CD4-positive, CD25-positive, alpha-beta regulatory T cell (primary cell): ENCODE results near the gene DBI. TPM values are rescaled to one million over a fixed set of nuclear protein-coding genes. Genes with fewer than 3 reads are reported as not detected.

ENCODE experiments used
- ATAC-seq, 2 donors: fragments of 150-1000 bp; cut with Tn5 transposase; one replicate each; pipeline ENCODE4 v1.10.0; 2021; ENCODE audit warnings: low read depth in 2 of 2, moderate number of reproducible peaks in 2 of 2, moderate library complexity in 1 of 2
- DNase-seq, 3 donors: peaks; one replicate each; pipeline versions ENCODE4 v3.0.0 to v3.0.0-alpha.2; 2012 to 2022; ENCODE audit warnings: mixed read lengths in 1 of 3
- H3K27ac ChIP-seq: one replicate; pipeline ENCODE4 v1.7.0; 2013; ENCODE audit warnings: mild to moderate bottlenecking, low read length; ENCODE audit not compliant: insufficient read depth, poor library complexity, severe bottlenecking
- H3K27me3 ChIP-seq: one replicate; pipeline ENCODE4 v1.7.0; 2013; ENCODE audit warnings: low read length; ENCODE audit not compliant: control insufficient read depth, insufficient read depth
- H3K36me3 ChIP-seq: one replicate; pipeline ENCODE4 v1.7.0; 2013; ENCODE audit warnings: mild to moderate bottlenecking, low read length, moderate library complexity; ENCODE audit not compliant: control insufficient read depth, insufficient read depth
- H3K4me1 ChIP-seq: 2 replicates; pipeline ENCODE4 v1.7.0; 2013; ENCODE audit warnings: mild to moderate bottlenecking, low read length; ENCODE audit not compliant: insufficient read depth, control insufficient read depth, poor library complexity, severe bottlenecking
- H3K4me3 ChIP-seq: one replicate; pipeline ENCODE4 v1.7.0; 2013; ENCODE audit warnings: low read depth, mild to moderate bottlenecking, low read length, moderate library complexity
- H3K9me3 ChIP-seq, 2 experiments: 1 replicate in 1 of 2; 2 replicates in 1 of 2; pipeline ENCODE4 v1.7.0; 2013; ENCODE audit warnings: low read length in 2 of 2, mild to moderate bottlenecking in 1 of 2, moderate library complexity in 1 of 2; ENCODE audit not compliant: control insufficient read depth in 2 of 2
- H3K27ac Mint-ChIP-seq, 3 donors: one replicate each; pipeline ENCODE4 v1.8.0; 2020 to 2022; ENCODE audit warnings: mild to moderate bottlenecking in 3 of 3, mixed read lengths in 3 of 3, moderate library complexity in 2 of 3
- H3K27me3 Mint-ChIP-seq: one replicate; pipeline ENCODE4 v1.8.0; 2022; ENCODE audit warnings: mild to moderate bottlenecking, mixed read lengths
- H3K36me3 Mint-ChIP-seq: one replicate; pipeline ENCODE4 v1.8.0; 2020; ENCODE audit warnings: mixed read lengths
- H3K4me1 Mint-ChIP-seq, 4 donors: one replicate each; pipeline ENCODE4 v1.8.0; 2020 to 2022; ENCODE audit warnings: mixed read lengths in 4 of 4, mild to moderate bottlenecking in 1 of 4
- H3K4me3 Mint-ChIP-seq, 4 donors: one replicate each; pipeline ENCODE4 v1.8.0; 2020 to 2022; ENCODE audit warnings: mild to moderate bottlenecking in 4 of 4, mixed read lengths in 4 of 4, moderate library complexity in 3 of 4
- H3K9me3 Mint-ChIP-seq, 7 donors: one replicate each; pipeline ENCODE4 v1.8.0; 2020 to 2022; ENCODE audit warnings: mixed read lengths in 7 of 7, mild to moderate bottlenecking in 3 of 7, moderate library complexity in 2 of 7
- polyA plus RNA-seq, 4 donors: library from polyadenylated mRNA; unstranded; fragments of 300-500 nt; fragmentation: Illumina TruSeq; gene quantifications; one replicate each; pipeline ENCODE4 v1.2.3, GENCODE V29; 2021
- total RNA-seq: library from RNA; stranded (reverse); gene quantifications from one replicate; pipeline ENCODE4 v1.2.3, GENCODE V29; 2022

DBI gene
- total and polyA plus RNA-seq, 5 donors from 2014 or later: 49.9 to 556 (median 349) TPM

GRCh38 chr2:119405151-119405550 lies 38.4 kb downstream of the DBI start:
- no peaks in the 10 kb centered on the region for H3K4me1 Mint-ChIP-seq
- Histone ChIP-seq H3K9me3 (no peaks in the 10 kb centered on the region), H3K27me3 (no peaks in the 10 kb centered on the region), H3K36me3 (no peaks in the 10 kb centered on the region), H3K4me1 (no peaks in the 10 kb centered on the region), H3K27ac (no peak overlapping the region), H3K4me3 (no peak overlapping the region)
- no peaks in the 10 kb centered on the region for H3K36me3 Mint-ChIP-seq
- no peak overlapping the region for H3K27ac Mint-ChIP-seq
- ATAC-seq (no peak), DNase-seq (no peak)
- no peak overlapping the region for H3K4me3 Mint-ChIP-seq
- peaks cover 0 to 2% (median 0%) of the 10 kb centered on the region in 7 donors for H3K9me3 Mint-ChIP-seq
- H3K27me3 Mint-ChIP-seq: peaks cover 2% of the 10 kb centered on the region

GRCh38 chr2:119407430-119408220 lies 40.8 kb downstream of the DBI start:
- no peaks in the 10 kb centered on the region for H3K27me3 ChIP-seq
- Mint-ChIP-seq H3K27me3 (peaks cover 16% of the 10 kb centered on the region), H3K27ac (no peak overlapping the region), H3K36me3 (no peaks in the 10 kb centered on the region), H3K4me3 (no peak overlapping the region), H3K4me1 (no peaks in the 10 kb centered on the region), H3K9me3 (peaks cover 0 to 2% (median 0%) of the 10 kb centered on the region in 7 donors)
- H3K36me3 ChIP-seq: no peaks in the 10 kb centered on the region
- no peak overlapping the region for H3K27ac ChIP-seq
- H3K4me1 ChIP-seq: no peaks in the 10 kb centered on the region
- H3K4me3 ChIP-seq: no peak overlapping the region
- DNase-seq (peak in 2 of 3 donors; percentile 6 to 57), ATAC-seq (no peak)
- H3K9me3 ChIP-seq: no peaks in the 10 kb centered on the region

- H3K27ac Mint-ChIP-seq: no peak overlapping the region
These were observed 41.4 kb downstream of the DBI start for GRCh38 chr2:119408221-119408619.

GRCh38 chr2:119409506-119409905 lies 42.7 kb downstream of the DBI start:
- H3K9me3 Mint-ChIP-seq: peaks cover 0 to 2% (median 0%) of the 10 kb centered on the region in 7 donors
- no peaks in the 10 kb centered on the region for H3K36me3 Mint-ChIP-seq
- H3K36me3 ChIP-seq: no peaks in the 10 kb centered on the region
- H3K4me1 Mint-ChIP-seq: no peaks in the 10 kb centered on the region
- H3K27me3 ChIP-seq: peaks cover 3% of the 10 kb centered on the region
- no peaks in the 10 kb centered on the region for H3K9me3 ChIP-seq
- no peak overlapping the region for H3K4me3 Mint-ChIP-seq
- no peak overlapping the region for H3K27ac Mint-ChIP-seq
- no peak for DNase-seq
- no peaks in the 10 kb centered on the region for H3K4me1 ChIP-seq
- no peak overlapping the region for H3K27ac ChIP-seq
- peaks cover 23% of the 10 kb centered on the region for H3K27me3 Mint-ChIP-seq
- no peak for ATAC-seq
- no peak overlapping the region for H3K4me3 ChIP-seq

More at GRCh38 chr2:119408221-119408619, 41.4 kb downstream of the DBI start:
- Histone ChIP-seq H3K9me3 (no peaks in the 10 kb centered on the region), H3K27me3 (no peaks in the 10 kb centered on the region), H3K36me3 (no peaks in the 10 kb centered on the region), H3K4me1 (no peaks in the 10 kb centered on the region), H3K4me3 (no peak overlapping the region), H3K27ac (no peak overlapping the region)
- no peak overlapping the region for H3K4me3 Mint-ChIP-seq
- no peaks in the 10 kb centered on the region for H3K4me1 Mint-ChIP-seq
- peaks cover 19% of the 10 kb centered on the region for H3K27me3 Mint-ChIP-seq
- H3K36me3 Mint-ChIP-seq: no peaks in the 10 kb centered on the region
- H3K9me3 Mint-ChIP-seq: peaks cover 0 to 2% (median 0%) of the 10 kb centered on the region in 7 donors
- ATAC-seq (no peak), DNase-seq (no peak)

- Mint-ChIP-seq H3K27ac (no peak overlapping the region), H3K4me1 (no peaks in the 10 kb centered on the region), H3K36me3 (no peaks in the 10 kb centered on the region), H3K27me3 (peaks cover 35% of the 10 kb centered on the region), H3K9me3 (peaks cover 0 to 2% (median 0%) of the 10 kb centered on the region in 7 donors), H3K4me3 (no peak overlapping the region)
- DNase-seq (peak in 1 of 3 donors; percentile 10), ATAC-seq (no peak)
- Histone ChIP-seq H3K36me3 (no peaks in the 10 kb centered on the region), H3K9me3 (no peaks in the 10 kb centered on the region), H3K27ac (no peak overlapping the region), H3K27me3 (peaks cover 3% of the 10 kb centered on the region), H3K4me3 (no peak overlapping the region), H3K4me1 (no peaks in the 10 kb centered on the region)
These were observed 48.1 kb downstream of the DBI start for GRCh38 chr2:119414894-119415293.

GRCh38 chr2:119415630-119416029 lies 48.9 kb downstream of the DBI start:
- no peaks in the 10 kb centered on the region for H3K4me1 ChIP-seq
- no peaks in the 10 kb centered on the region for H3K36me3 ChIP-seq
- DNase-seq (no peak), ATAC-seq (no peak)
- H3K9me3 ChIP-seq: no peaks in the 10 kb centered on the region
- Mint-ChIP-seq H3K9me3 (peaks cover 0 to 2% (median 0%) of the 10 kb centered on the region in 7 donors), H3K27me3 (peaks cover 35% of the 10 kb centered on the region), H3K27ac (no peak overlapping the region), H3K36me3 (no peaks in the 10 kb centered on the region), H3K4me1 (no peaks in the 10 kb centered on the region), H3K4me3 (no peak overlapping the region)
- peaks cover 5% of the 10 kb centered on the region for H3K27me3 ChIP-seq
- no peak overlapping the region for H3K27ac ChIP-seq
- H3K4me3 ChIP-seq: no peak overlapping the region

- H3K27ac Mint-ChIP-seq: no peak overlapping the region
- Histone ChIP-seq H3K36me3 (no peaks in the 10 kb centered on the region), H3K9me3 (no peaks in the 10 kb centered on the region), H3K4me1 (no peaks in the 10 kb centered on the region), H3K27ac (no peak overlapping the region), H3K27me3 (peaks cover 5% of the 10 kb centered on the region), H3K4me3 (no peak overlapping the region)
- no peaks in the 10 kb centered on the region for H3K4me1 Mint-ChIP-seq
- H3K36me3 Mint-ChIP-seq: no peaks in the 10 kb centered on the region
- ATAC-seq: no peak
- peaks cover 0 to 2% (median 0%) of the 10 kb centered on the region in 7 donors for H3K9me3 Mint-ChIP-seq
- peaks cover 27% of the 10 kb centered on the region for H3K27me3 Mint-ChIP-seq
- H3K4me3 Mint-ChIP-seq: no peak overlapping the region
- no peak for DNase-seq
These were observed 49.6 kb downstream of the DBI start for GRCh38 chr2:119416299-119416923.
